Measurements from ENCODE around the gene KPNB1.

Gene KPNB1

DNA sequence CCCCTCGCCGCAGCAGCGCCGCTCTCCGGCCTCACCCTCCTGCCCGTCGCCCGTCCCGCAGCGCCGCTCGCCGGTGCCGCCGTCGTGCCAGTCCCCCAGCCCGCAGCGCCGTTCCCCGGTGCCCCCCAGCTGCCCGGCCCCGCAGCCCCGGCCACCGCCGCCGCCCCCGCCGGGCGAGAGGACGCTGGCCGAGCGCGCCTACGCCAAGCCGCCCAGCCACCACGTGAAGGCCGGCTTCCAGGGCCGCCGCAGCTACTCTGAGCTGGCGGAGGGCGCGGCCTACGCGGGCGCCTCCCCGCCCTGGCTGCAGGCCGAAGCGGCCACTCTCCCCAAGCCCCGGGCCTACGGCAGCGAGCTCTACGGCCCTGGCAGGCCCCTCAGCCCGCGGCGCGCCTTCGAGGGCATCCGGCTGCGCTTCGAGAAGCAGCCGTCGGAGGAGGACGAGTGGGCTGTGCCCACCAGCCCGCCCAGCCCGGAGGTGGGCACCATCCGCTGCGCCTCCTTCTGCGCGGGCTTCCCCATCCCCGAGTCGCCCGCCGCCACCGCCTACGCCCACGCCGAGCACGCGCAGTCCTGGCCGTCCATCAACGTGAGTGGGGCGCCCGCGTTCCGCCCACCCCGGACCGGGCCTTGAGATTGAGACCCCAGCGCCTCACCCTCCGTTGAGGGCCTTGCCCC is 59.3 kb downstream of the KPNB1 start:
- TF ChIP-seq FOXA1 (IDR thresholded peaks at IDR 0.05) (no peak), HDGF (IDR thresholded peaks at IDR 0.05; ENCODE audit: borderline replicate concordance) (no peak), SP1 (IDR thresholded peaks at IDR 0.05) (no peak), L3MBTL2 (conservative IDR thresholded peaks at IDR 0.05) (no peak), BHLHE40 (IDR thresholded peaks at IDR 0.05; ENCODE audit: borderline replicate concordance) (no peak), ELF4 (IDR thresholded peaks at IDR 0.05) (no peak), NFRKB (IDR thresholded peaks at IDR 0.05) (no peak), CTBP1 (IDR thresholded peaks at IDR 0.05; ENCODE audit: borderline replicate concordance) (no peak), FOXM1 (IDR thresholded peaks at IDR 0.05; ENCODE audit: borderline replicate concordance) (no peak), LEF1 (IDR thresholded peaks at IDR 0.05; ENCODE audit: borderline replicate concordance) (no peak), TARDBP (IDR thresholded peaks at IDR 0.05) (no peak), PKNOX1 (IDR thresholded peaks at IDR 0.05) (no peak), ZNF384 (IDR thresholded peaks at IDR 0.05) (no peak), SUZ12 (IDR thresholded peaks at IDR 0.05) (no peak), ARNT (IDR thresholded peaks at IDR 0.05) (no peak), FOXK2 (IDR thresholded peaks at IDR 0.05) (no peak)
- DNase-seq (ENCODE audit: extremely low spot score) = no peak
- CTCF ChIA-PET = no interaction called here
- POLR2A ChIA-PET = no interaction called here

GRCh38 chr17:47709594-47709993 is 59.9 kb downstream of the KPNB1 start:
- POLR2A ChIA-PET = no interaction called here
- CTCF ChIA-PET = no interaction called here

GRCh38 chr17:47711366-47712099 is 61.8 kb downstream of the KPNB1 start:
- CTCF ChIA-PET = no interaction called here
- no peak for DNase-seq (ENCODE audit: extremely low spot score)
- POLR2A ChIA-PET = no interaction called here
- TF ChIP-seq FOXK2 (IDR thresholded peaks at IDR 0.05) = no peak
- TF ChIP-seq SP1 (IDR thresholded peaks at IDR 0.05) = no peak
- no peak for TF ChIP-seq L3MBTL2 (conservative IDR thresholded peaks at IDR 0.05)
- TF ChIP-seq SUZ12 (IDR thresholded peaks at IDR 0.05) = no peak
- TF ChIP-seq FOXM1 (IDR thresholded peaks at IDR 0.05; ENCODE audit: borderline replicate concordance) = no peak
- TF ChIP-seq LEF1 (IDR thresholded peaks at IDR 0.05; ENCODE audit: borderline replicate concordance) = no peak
- TF ChIP-seq PKNOX1 (IDR thresholded peaks at IDR 0.05) = no peak
- no peak for TF ChIP-seq BHLHE40 (IDR thresholded peaks at IDR 0.05; ENCODE audit: borderline replicate concordance)
- no peak for TF ChIP-seq ARNT (IDR thresholded peaks at IDR 0.05)
- TF ChIP-seq CTBP1 (IDR thresholded peaks at IDR 0.05; ENCODE audit: borderline replicate concordance) = no peak
- no peak for TF ChIP-seq ZNF384 (IDR thresholded peaks at IDR 0.05)
- TF ChIP-seq TARDBP (IDR thresholded peaks at IDR 0.05) = no peak
- TF ChIP-seq HDGF (IDR thresholded peaks at IDR 0.05; ENCODE audit: borderline replicate concordance) = no peak
- TF ChIP-seq ELF4 (IDR thresholded peaks at IDR 0.05) = no peak
- TF ChIP-seq NFRKB (IDR thresholded peaks at IDR 0.05) = no peak
- no peak for TF ChIP-seq FOXA1 (IDR thresholded peaks at IDR 0.05)

More at GRCh38 chr17:47709594-47709993, 59.9 kb downstream of the KPNB1 start:
- TF ChIP-seq LEF1 (IDR thresholded peaks at IDR 0.05; ENCODE audit: borderline replicate concordance) (no peak), ELF4 (IDR thresholded peaks at IDR 0.05) (no peak), SP1 (IDR thresholded peaks at IDR 0.05) (no peak), HDGF (IDR thresholded peaks at IDR 0.05; ENCODE audit: borderline replicate concordance) (no peak), NFRKB (IDR thresholded peaks at IDR 0.05) (no peak), ZNF384 (IDR thresholded peaks at IDR 0.05) (no peak), SUZ12 (IDR thresholded peaks at IDR 0.05) (no peak), BHLHE40 (IDR thresholded peaks at IDR 0.05; ENCODE audit: borderline replicate concordance) (no peak), FOXA1 (IDR thresholded peaks at IDR 0.05) (no peak), L3MBTL2 (conservative IDR thresholded peaks at IDR 0.05) (no peak), FOXK2 (IDR thresholded peaks at IDR 0.05) (no peak), PKNOX1 (IDR thresholded peaks at IDR 0.05) (no peak), FOXM1 (IDR thresholded peaks at IDR 0.05; ENCODE audit: borderline replicate concordance) (no peak), TARDBP (IDR thresholded peaks at IDR 0.05) (no peak), CTBP1 (IDR thresholded peaks at IDR 0.05; ENCODE audit: borderline replicate concordance) (no peak), ARNT (IDR thresholded peaks at IDR 0.05) (no peak)
- DNase-seq (ENCODE audit: extremely low spot score) = no peak

GRCh38 chr17:47712330-47713023 is 62.8 kb downstream of the KPNB1 start:
- POLR2A ChIA-PET = interaction anchor here (1.6 kb wide), 1 partner anchor 13 kb away, joined by 4 read pairs; no protein-coding TSS in a partner anchor
- CTCF ChIA-PET = no interaction called here

DNA sequence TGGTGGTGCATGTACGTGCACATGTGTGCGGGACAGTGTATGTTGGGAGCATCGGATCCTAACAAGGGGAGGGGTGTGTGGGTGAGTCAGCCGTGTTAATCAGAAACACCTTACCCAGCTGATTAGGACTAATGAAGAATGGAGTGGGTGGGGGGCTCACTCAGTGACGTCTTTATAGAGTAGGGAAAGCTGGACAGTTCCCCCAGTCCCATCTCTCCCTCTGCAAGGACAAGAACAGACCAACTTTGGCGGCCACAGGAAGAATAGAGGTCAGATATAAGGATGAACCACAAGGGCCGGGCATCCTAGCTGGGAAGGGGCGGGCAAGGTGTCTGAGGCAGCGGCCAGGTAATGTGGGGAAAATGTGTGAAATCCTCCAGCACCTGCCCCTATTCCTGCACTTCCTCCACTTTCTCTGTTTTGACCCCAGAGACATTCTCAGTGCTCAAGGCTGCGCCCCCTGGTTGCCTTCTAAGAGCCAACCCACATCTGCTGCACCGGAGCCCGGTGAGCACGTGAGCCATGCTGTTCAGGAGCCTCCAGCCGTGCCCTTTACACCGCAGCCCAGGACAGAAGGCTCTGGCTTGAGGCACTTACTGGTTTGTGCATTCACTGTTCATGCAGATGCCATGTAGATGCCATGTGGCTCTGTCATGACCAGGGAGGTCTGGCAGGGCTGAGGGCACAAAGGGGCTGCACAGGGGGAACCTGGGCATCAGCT is 64.4 kb downstream of the KPNB1 start:
- DNase-seq (ENCODE audit: extremely low spot score) = no peak
- ChIA-PET POLR2A (interaction anchor here (1.6 kb wide), 1 partner anchor 15 kb away, joined by 4 read pairs; no protein-coding TSS in a partner anchor), CTCF (no interaction called here)
- no peak for TF ChIP-seq SP1 (IDR thresholded peaks at IDR 0.05)
- no peak for TF ChIP-seq BHLHE40 (IDR thresholded peaks at IDR 0.05; ENCODE audit: borderline replicate concordance)
- TF ChIP-seq LEF1 (IDR thresholded peaks at IDR 0.05; ENCODE audit: borderline replicate concordance) = no peak
- no peak for TF ChIP-seq ARNT (IDR thresholded peaks at IDR 0.05)
- TF ChIP-seq L3MBTL2 (conservative IDR thresholded peaks at IDR 0.05) = no peak
- TF ChIP-seq TARDBP (IDR thresholded peaks at IDR 0.05) = no peak
- TF ChIP-seq FOXA1 (IDR thresholded peaks at IDR 0.05) = no peak
- no peak for TF ChIP-seq HDGF (IDR thresholded peaks at IDR 0.05; ENCODE audit: borderline replicate concordance)
- no peak for TF ChIP-seq ZNF384 (IDR thresholded peaks at IDR 0.05)
- no peak for TF ChIP-seq PKNOX1 (IDR thresholded peaks at IDR 0.05)
- no peak for TF ChIP-seq NFRKB (IDR thresholded peaks at IDR 0.05)
- no peak for TF ChIP-seq FOXM1 (IDR thresholded peaks at IDR 0.05; ENCODE audit: borderline replicate concordance)
- no peak for TF ChIP-seq FOXK2 (IDR thresholded peaks at IDR 0.05)
- no peak for TF ChIP-seq CTBP1 (IDR thresholded peaks at IDR 0.05; ENCODE audit: borderline replicate concordance)
- no peak for TF ChIP-seq SUZ12 (IDR thresholded peaks at IDR 0.05)
- no peak for TF ChIP-seq ELF4 (IDR thresholded peaks at IDR 0.05)

More at GRCh38 chr17:47712330-47713023, 62.8 kb downstream of the KPNB1 start:
- no peak for DNase-seq (ENCODE audit: extremely low spot score)
- no peak for TF ChIP-seq BHLHE40 (IDR thresholded peaks at IDR 0.05; ENCODE audit: borderline replicate concordance)
- no peak for TF ChIP-seq L3MBTL2 (conservative IDR thresholded peaks at IDR 0.05)
- TF ChIP-seq SUZ12 (IDR thresholded peaks at IDR 0.05) = no peak
- TF ChIP-seq ZNF384 (IDR thresholded peaks at IDR 0.05) = no peak
